ENCODE measurements around the gene TMEM179.

TMEM179 gene

DNA sequence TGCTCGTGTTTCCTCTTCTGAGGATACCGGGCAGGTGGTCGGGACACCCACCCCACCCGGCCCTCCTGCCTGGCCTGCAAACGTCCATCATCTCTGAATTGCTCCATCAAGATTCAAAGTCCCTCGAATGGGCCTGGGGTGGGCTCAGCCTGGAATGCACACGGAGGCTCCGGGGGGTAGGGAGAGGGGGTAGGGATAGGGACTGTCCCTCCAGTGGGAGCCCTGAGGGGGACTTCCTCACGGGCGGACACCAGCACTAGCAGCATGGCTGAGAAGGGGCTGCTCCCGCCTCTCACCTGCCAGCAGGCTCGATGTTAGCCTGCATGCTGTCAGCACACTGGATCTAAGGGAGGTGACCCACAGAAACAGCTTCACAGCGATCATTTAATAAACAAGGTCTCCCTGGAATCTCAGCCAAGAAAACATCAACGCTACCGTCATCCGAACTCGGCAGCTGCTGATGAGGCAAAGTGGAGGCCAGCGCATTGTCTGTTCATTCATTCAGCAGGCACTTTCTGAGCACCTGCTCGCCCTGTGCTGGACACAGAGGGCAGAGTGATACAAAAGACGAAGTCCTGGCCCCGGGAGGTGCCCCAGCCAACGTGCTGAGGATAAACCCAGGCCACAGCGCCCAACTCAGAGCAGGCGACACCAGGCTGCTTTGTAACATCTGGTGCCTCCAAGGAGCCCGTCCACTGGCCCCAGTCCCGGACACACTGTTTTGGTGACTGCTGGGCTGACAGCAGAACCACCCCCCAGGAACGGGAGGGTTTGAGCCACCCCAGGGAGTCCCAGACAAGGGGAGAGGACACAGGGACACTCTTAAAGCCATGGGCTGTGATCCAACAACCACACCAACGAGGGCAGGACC is 6.3 kb downstream of the TMEM179 start:
- no peak for DNase-seq

DNA sequence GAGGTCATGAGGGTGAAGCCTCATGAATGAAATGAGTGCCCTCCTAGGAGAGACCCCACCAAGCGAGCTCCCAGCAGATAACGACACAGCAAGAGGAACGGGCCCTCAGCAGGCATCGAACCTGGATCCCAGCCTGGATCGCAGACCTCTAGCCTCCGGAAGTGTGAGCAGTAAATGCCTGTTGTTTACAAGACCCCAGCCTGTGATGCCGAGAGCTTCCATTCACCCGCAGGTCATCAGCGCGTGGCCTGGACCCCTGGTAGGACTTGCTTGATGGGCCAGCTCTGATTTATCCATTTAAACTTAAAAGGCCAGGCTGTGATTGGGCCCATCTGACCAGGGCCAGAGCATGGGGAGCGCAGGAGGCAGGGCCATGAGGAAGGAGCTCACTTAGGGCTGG is 7.0 kb downstream of the TMEM179 start:
- no peak for DNase-seq

DNA sequence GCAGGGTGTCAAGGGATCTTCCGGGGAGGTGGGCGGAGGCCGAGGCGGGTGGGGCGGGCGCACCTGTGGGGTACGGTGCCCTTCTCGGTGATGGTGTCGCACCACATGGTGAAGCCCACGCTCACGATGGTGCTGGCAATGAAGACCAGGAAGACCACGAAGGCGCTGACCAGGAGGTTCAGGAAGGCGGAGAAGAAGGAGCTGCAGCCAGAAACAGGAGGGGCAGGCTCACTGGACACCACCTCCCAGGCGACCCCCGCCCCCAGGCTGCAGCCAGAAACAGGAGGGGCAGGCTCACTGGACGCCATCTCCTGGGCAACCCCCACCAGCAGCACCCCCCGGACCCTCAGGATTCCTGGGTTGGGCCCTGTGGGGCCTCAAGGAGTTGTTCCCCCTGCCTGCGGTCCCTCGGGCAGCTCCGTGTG is 7.6 kb downstream of the TMEM179 start:
- no peak for DNase-seq

DNA sequence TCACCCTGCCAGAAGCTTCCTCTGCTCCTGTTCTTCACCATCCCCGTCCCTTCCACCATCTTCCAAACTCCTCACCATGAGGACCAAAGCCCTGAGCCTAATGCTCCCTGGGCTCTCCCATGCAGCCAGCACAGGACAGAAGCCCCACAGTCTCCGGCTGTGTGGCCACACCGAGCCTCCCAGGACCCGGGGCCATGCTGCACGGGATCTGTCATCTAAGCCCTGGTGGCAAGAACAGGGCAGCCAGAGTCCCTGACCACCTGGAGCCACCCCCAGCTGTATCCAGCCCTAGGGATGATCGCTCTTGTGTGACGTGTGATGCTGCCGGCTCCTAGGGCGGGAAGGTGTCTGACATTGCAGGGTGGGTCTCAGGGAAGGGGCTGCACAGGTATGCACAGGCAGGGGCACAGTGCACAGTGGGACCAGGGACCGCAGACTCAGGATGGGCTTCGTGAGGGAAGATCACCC is 8.1 kb downstream of the TMEM179 start:
- no peak for DNase-seq

DNA sequence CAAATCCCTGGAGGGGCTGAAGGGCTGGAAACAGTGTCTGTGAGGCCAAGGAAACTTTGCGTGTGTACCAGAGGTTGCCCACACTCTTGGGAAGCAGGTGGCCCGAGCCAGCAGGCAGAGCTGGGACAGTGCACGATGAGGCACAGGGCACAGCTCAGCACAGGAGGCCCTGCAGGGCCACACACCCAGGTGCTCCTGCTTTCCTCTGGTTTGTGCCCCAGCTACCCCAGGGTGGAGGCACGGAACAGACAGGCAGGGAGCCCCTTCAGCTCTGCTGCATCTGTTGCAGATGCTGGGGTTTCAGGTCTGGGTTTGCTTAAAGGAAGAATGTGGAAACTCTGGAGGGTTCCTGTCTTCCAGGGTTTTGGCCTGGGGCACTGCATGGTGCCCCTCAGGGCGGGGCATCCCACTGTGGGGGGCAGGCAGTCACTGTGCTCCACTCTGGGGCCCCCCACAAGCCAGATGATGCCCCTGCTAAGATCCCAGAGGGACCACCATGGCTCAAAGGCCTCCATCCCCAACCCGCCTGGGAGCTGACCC is 8.6 kb downstream of the TMEM179 start:
- no peak for DNase-seq

DNA sequence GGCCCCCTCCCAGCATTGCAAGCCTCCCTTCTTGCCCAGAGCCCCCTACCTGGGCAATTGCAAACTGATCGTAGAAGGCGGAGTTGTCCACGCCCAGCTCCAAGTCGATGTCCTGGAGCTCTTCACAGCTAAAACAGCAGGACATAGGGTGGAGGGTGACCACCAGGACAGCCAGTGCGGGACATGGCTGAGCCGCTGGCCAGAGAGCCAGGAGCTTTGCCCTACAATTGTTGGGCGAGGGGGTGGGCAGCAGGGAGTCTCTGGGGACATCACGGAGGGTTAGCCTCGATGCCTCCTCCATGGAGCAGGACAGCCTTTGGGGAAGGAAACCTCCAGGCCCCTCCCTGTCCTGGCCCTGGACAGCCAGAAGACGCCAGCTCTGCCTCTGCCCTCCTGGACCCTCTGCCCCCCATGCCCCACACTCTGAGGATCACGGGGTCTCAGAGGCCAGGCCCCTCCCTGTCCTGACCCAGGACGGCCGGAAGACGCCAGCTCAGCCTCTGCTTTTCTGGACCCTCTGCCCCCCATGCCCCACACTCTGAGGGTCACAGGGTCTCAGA is 9.4 kb downstream of the TMEM179 start:
- DNase-seq = no peak

DNA sequence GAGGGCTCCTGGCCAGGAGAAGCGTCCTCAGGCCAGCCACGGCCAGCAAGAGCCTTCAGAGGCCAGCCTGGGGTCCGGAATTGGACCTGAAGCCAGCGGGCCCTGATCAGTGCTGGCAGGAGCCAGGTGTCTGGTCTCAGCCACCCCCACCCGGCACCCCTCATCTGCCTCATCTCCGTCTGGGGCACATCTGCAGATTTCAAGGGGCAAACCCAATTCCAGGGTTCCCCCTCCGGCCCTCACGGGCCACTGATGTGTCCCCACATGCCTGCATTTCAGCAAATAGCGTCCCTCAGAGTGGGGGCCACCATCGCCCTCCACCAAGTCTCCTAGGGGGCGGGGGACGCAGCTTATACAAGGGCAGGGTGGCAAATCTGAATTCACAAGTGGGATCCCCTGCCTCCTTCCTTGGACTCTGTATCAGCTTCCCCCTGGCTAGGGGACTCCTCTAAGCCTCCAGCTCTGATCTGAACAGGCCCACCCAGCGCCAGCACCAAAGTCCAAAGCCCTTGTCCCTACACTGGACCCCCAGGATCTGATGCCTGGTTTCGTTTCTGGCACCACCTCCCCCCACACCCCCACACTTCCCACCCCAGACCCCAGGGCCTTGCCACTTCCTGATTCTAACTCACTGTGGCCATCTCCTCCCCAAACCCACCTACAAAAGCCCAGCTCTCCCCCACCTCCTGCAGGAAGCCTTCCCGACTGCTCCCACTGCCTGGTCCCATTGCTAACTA is 10.1 kb downstream of the TMEM179 start:
- DNase-seq = no peak

DNA sequence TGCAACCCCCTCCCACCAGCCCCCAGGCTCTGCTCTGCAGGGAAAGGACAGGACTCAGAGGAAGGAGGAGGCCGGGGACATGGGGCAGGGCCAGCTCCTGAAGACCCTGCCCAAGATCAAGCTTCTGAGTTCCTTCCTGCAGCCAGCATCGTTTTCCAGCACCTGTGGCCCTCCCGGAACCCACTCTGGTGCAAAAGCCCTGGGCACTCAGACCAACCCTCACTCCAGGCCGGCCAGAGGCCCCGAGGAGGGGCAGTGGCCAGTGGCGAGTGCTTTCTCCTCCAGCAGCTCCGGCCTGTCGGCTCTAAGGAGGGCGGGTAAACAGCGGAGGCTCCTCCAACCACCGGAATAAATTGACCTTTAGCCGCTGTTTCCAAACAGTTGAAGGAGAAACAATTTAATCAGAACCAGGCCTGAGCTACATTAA is 10.8 kb downstream of the TMEM179 start:
- DNase-seq = no peak

DNA sequence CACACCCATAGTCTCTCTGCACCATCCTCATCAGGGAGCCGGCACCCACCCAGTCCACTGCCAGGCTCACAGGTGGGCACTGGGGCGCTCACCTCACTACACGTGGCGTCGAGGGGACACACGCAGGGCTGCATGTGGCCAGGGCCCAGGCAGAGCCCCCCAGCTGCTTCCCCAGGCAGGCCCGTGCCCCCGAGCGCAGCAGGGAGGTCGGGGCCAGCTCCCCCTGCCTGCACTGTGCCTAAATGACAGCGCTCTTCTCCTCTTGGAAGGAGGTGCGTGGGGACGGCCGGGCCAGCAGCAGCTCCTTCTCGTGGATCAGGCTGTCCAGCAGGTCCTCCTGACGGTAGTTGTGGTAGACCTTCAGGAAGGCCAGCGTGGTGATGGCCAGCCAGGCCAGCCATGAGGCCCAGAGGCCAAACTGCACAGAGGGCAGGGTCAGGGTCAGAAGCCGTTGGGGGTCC is 11.3 kb downstream of the TMEM179 start:
- no peak for DNase-seq

DNA sequence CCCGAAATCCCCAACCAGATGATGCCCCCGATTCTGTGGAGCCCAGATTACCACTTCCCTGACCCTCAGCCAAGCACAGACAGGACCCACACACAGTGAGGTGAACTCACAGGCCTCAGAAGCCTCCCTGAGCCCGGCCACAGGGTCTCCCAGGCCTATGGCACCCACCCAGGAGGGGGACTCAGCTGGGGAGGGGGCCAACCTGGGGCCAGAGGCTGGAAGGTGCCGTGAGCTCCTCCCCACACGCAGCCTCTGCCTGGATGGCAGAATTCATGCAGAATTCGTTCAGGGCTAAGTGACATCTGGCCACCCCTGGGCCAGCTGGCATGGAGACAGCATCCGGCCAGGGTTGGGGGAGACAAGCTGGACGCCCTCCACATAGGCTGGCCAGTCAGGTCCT is 11.8 kb downstream of the TMEM179 start:
- no peak for DNase-seq

DNA sequence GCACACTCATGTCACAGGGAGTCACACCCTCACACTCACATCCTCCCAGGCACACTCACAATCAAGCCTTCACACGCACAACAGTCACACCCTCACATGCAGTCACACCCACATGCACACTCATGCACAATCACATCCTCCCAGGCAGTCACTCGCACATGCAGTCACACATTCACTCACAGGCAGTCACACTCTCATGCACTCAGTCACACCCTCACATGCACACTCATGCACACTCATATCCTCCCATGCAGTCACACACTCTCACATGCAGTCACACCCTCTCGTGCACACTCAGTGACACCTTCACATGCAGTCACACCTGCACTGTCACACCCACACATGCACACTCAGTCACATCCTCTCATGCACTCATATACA is 12.3 kb downstream of the TMEM179 start:
- no peak for DNase-seq

DNA sequence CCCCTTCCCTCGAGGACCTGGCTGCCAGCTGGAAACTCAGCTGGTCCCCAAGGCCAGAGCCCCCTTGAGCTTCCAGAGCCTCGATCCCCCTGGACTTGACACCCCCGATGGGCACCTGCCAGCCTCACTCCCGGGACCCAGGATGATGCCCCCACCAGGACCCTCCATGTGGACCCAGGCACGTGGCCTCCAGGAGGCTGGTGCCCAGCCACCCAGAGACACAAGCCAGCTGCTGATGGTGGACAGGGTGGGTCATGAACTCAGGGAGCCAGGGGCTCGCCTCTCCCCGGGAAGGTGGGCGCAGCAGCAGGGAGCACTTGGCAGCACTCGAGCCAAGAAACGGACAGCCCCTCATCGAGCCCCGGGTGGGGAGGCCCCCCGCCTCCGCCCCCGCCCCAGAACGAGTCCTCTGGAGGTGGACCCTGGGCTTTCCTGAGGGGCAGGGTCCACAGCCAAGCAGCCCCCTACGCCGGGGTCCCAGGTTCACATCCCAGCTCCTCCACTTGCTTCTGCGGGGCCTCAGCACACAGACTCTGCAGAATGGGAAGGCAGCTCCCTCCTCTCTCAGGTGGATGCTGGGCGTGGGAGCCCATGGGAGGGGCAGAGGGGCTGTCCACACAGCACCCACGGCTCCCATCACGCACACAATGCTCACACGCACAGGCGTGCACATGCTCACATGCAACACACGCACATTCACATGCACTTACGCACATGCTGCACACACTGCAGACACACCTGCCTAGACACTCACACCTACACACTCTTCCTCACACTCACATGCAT is 12.9 kb downstream of the TMEM179 start:
- DNase-seq = no peak

DNA sequence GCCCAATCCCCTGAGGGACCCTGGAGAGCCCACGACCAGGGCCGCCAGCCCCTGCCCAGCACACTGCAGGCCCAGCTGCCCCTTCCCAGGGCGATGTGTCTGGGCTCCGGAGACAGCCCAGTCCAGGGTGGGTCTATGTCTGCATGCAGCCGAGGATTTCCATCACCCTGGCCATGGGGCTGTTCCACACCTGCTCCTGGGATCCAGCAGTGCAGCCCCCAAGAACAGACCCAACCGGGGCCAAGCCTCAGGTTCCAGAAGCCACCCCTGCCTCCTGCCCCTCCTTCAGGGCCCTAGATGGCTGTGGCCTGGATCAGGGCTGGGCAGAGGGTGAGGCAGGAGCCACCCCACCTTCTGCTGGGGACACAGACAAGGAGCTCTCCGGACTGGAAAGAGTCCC is 13.5 kb downstream of the TMEM179 start:
- DNase-seq = no peak

DNA sequence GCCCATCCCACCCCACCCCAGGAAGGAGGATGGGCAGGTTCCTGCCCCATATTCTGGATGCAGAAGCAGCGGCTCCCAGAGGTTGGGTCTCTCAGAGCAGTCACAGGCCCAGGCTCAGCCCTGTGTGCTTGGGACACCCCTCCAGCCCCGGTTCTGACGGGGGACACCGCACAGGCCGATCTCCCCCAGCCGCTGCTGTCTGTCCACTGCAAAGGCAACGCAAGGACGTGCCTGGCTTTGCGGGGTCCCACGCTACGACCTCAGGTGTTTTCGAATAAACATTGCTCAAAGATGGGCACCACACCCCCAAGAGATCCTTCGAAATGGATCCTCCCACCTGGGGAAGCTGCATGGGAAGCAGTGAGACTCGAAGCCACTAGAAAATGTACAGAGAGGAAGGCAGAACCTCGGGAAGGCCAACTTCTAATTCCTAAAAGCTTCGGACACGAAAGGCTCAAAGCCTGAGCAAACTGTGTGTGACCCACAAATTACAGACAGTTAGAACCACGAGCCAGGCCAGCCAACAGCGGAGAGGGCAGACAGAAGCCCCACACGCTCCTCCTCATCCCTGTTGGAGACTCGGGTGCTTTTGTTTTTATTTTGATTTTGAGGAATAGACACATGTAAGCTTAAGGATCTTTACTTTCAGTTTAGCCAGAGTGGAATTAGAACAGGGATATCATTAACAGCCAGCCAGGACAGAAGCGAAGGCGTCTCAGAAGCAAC is 14.2 kb downstream of the TMEM179 start:
- no peak for DNase-seq

DNA sequence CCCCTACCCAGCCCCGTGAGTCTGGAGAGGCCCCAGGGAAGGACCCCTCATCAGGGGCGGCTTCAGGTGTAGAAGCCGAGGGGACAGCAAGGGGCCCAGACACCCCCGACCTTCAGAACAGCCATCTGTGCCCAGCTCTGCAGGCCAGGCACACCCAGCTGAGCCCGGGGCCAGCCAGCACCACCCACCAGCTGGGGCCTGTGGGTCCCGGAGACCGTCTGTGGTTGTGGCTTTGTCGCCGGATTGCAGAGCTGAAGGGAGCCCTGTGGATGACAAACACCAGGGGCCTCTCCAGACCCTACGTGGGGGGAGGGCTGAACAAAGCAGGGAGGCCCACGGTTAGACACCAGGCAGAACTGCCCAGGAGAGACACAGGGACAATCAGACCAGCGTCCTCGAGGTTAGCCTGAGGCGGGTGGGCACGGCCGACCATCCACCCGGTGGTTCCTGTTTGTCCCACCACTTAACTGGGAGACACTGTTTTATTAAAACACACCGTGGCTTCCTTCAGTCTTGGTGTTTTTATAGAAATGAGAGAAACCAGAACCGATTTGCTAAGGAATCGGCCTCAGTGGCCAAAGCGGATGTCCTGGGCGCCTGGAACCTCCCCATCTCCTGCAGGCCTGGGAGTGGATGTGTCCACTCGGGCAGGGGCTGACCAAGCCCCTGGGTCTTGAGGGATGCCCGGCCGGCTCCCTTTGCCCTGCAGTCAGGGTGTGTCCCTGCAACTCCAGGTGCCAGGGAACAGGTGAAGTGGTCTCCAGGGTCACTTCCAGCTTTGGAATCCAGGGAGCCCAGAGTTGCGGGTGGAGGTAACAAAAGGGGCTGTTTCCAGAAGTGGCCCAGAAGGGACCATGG is 15.0 kb downstream of the TMEM179 start:
- DNase-seq = no peak

DNA sequence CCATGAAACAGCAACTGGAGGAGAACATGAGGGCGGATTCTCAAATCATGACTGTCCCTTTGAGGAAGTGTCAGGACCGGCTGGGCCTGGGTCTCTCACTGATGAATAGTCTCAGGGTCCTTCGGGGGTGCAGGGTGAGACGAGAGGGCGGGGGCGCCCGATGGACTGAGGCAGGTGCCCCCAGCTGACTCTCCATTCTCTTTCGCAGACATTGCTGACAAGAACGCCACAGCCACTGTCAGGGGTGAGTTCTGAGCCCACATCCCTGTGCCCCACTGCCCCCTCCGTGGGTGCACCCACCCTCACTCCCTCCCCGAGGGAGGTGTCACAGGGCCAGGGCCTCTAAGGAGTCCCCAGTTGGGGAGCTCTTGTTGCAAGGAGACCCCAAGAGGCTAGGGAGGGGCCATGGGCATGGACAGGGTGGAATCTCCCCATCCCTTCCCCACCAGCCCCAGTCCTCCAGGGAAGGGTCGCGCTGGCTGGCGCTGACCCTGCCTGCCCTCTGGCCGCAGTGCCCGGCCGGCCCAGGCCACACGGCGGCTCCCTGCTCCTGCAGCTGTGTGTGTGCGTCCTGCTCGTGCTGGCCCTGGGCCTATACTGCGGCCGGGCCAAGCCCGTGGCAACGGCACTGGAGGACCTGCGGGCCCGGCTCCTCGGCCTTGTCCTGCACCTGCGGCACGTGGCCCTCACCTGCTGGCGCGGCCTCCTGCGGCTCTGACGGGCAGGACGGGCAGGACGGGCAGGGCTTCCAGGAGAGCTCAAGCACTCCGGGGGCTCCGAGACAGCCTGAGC is 16.3 kb downstream of the TMEM179 start:
- DNase-seq = no peak

DNA sequence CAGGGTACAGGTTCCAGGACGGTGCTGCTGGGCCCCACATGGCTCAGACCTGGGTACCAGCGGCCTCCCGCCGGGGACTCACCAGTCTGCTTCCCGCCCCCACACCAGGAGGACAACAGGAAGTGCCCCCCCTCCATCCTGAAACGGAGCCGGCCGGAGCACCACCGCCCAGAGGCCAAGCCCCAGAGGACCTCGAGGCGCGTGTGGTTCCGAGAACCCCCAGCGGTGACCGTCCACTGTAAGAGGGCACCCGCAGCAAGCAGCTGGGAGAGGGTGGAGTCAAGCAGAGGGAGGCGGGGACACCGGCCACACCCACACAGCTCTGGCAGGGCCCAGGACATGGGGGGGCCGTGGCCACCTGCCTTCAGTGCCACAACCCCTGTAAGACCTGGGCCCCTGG is 16.9 kb downstream of the TMEM179 start:
- no peak for DNase-seq

DNA sequence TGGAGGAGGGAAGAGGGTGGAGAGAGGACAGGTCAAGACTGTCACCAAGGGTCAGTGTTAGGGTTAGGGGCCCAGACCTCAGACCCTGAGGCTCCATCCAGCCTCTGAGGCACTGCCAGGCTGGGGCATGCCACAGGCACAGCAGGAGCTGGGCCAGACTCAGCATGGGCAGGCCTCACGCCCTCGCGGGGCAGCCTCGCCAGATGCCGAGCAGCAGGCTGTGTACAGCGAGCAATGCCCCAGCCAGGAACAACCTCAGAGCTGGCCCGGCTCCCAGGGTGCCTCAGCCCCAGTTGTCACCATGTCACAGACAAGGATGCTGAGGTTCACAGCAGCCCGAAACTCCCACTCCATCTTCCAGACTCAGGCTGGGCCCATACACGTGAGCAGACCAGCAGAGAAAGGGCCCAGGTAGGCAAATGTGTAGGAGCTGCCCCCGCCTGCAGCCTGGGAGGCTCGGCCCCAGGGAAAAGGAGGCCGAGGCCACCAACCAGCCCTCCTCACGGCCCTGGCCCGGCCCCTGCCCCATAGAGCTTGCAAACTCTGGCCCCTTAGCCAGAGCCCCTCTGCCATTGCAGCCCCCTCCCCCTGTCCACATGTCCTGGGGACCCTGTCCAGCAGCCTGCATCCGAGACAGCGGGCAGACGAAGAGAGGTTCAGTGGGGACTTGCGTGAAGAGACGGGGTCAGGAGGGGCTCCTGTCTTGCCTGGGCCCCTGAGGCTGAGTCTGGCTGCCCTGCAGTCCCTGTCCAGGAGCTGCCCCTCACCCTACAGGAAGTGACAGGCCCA is 17.5 kb downstream of the TMEM179 start:
- no peak for DNase-seq
